UCSD-AML1 (cell line): ENCODE data around the gene PDGFRB.

Source experiments
- DNase-seq: peaks from one replicate; lab custom pipeline; 2025; ENCODE audit not compliant: unreplicated experiment; lab: John Stamatoyannopoulos, UW

The PDGFRB gene

GRCh38 chr5:150118561-150119229 lies 37.0 kb downstream of the PDGFRB start:
- DNase-seq: no peak

- no peak for DNase-seq
Measured at GRCh38 chr5:150117945-150118560, 37.6 kb downstream of the PDGFRB start.

GRCh38 chr5:150116667-150117400 lies 38.8 kb downstream of the PDGFRB start:
- no peak for DNase-seq

- DNase-seq: no peak
Measured at GRCh38 chr5:150114773-150115408, 40.8 kb downstream of the PDGFRB start.

- no peak for DNase-seq
Measured at GRCh38 chr5:150114102-150114641, 41.5 kb downstream of the PDGFRB start.

- no peak for DNase-seq
Measured at GRCh38 chr5:150113047-150113744, 42.4 kb downstream of the PDGFRB start.

- DNase-seq: no peak
Measured at GRCh38 chr5:150112201-150113046, 43.2 kb downstream of the PDGFRB start.

- DNase-seq: no peak
Measured at GRCh38 chr5:150111122-150111521, 44.5 kb downstream of the PDGFRB start.

- DNase-seq: no peak
Measured at GRCh38 chr5:150109921-150110320, 45.7 kb downstream of the PDGFRB start.

GRCh38 chr5:150108711-150109514 lies 46.7 kb downstream of the PDGFRB start:
- no peak for DNase-seq

- DNase-seq: no peak
Measured at GRCh38 chr5:150107909-150108447, 47.7 kb downstream of the PDGFRB start.

GRCh38 chr5:150106674-150107426 lies 48.8 kb downstream of the PDGFRB start:
- DNase-seq: no peak

GRCh38 chr5:150105928-150106615 lies 49.6 kb downstream of the PDGFRB start:
- no peak for DNase-seq

- DNase-seq: no peak
Measured at GRCh38 chr5:150104550-150104870, 51.1 kb downstream of the PDGFRB start.

GRCh38 chr5:150103678-150104549 lies 51.7 kb downstream of the PDGFRB start:
- DNase-seq: no peak

- no peak for DNase-seq
Measured at GRCh38 chr5:150101023-150101422, 54.6 kb downstream of the PDGFRB start.

GRCh38 chr5:150097152-150097551 lies 58.5 kb downstream of the PDGFRB start:
- no peak for DNase-seq
